Cardiac muscle cell (in vitro differentiated cells and primary cell): ENCODE data around the gene SBDS. TPM values are rescaled to one million over a fixed set of nuclear protein-coding genes. Genes with fewer than 3 reads are reported as not detected.

Experiments used
- DNase-seq, 2 donors: peaks; one replicate each; pipeline versions ENCODE4 v3.0.0 to v3.0.0-alpha.2; 2010 to 2017; ENCODE audit warnings: low read depth in 1 of 2, low spot score in 1 of 2
- H3K27ac ChIP-seq: fragments of 200-600 bp; sonication (generic); 2 replicates; pipeline ENCODE4 v1.5.1; 2016
- H3K27me3 ChIP-seq: fragments of 200-600 bp; sonication (generic); 2 replicates; pipeline ENCODE4 v1.6.0; 2016; ENCODE audit warnings: control low read depth
- H3K36me3 ChIP-seq: fragments of 200-600 bp; sonication (generic); 2 replicates; pipeline ENCODE4 v1.5.1; 2016; ENCODE audit warnings: control low read depth
- H3K4me1 ChIP-seq: fragments of 200-600 bp; sonication (generic); 2 replicates; pipeline ENCODE4 v1.8.1; 2017; ENCODE audit warnings: low read depth, mild to moderate bottlenecking, mixed run types
- H3K4me3 ChIP-seq: fragments of 200-600 bp; sonication (generic); 2 replicates; pipeline ENCODE4 v1.5.1; 2016; ENCODE audit warnings: mild to moderate bottlenecking
- H3K9me3 ChIP-seq: fragments of 200-600 bp; sonication (generic); 2 replicates; pipeline ENCODE4 v1.5.1; 2017; ENCODE audit warnings: low read depth, mild to moderate bottlenecking, control low read depth
- polyA plus RNA-seq: library from polyadenylated mRNA; unstranded; fragments of >200 nt; fragmentation: Nextera tagmentation; extraction: Ambion mirVana; gene quantifications from 2 replicates; pipeline ENCODE4 v1.2.1, GENCODE V29; 2016
- total RNA-seq: library from RNA; depleted of rRNA; stranded (reverse); fragments of >200 nt; gene quantifications from 2 replicates; pipeline ENCODE4 v1.2.3, GENCODE V29; 2016
- TF ChIP-seq, protein P1 (sequence below): IDR thresholded peaks from 2 replicates; pipeline ENCODE4 v1.5.1; 2012; ENCODE audit warnings: low read depth, mild to moderate bottlenecking, low read length

Gene SBDS
- total and polyA plus RNA-seq, 2 experiments from 2014 or later, result 25.2 to 54.3 TPM

DNA sequence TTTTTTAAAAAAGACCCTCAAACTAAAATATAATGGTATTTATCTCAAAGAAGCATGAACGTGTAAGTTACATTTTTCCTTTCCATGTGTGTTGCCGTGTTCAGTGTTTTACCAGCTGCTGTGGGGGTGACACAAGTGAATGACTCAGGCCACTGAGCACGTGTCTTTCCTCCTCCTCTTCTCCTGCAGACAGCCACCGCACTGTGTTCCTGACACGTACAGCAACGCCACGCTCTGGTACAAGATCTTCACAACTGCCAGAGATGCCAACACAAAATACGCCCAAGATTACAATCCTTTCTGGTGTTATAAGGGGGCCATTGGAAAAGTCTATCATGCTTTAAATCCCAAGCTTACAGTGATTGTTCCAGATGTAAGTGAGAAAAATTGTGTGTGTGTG, 44.6 kb downstream of the SBDS start:
- Histone ChIP-seq H3K9me3 (no peaks in the 10 kb centered on the region), H3K4me1 (no peaks in the 10 kb centered on the region), H3K4me3 (no peak overlapping the region), H3K27ac (no peak overlapping the region), H3K27me3 (no peaks in the 10 kb centered on the region), H3K36me3 (peaks cover 47% of the 10 kb centered on the region)
- TF ChIP-seq, protein P1, sequence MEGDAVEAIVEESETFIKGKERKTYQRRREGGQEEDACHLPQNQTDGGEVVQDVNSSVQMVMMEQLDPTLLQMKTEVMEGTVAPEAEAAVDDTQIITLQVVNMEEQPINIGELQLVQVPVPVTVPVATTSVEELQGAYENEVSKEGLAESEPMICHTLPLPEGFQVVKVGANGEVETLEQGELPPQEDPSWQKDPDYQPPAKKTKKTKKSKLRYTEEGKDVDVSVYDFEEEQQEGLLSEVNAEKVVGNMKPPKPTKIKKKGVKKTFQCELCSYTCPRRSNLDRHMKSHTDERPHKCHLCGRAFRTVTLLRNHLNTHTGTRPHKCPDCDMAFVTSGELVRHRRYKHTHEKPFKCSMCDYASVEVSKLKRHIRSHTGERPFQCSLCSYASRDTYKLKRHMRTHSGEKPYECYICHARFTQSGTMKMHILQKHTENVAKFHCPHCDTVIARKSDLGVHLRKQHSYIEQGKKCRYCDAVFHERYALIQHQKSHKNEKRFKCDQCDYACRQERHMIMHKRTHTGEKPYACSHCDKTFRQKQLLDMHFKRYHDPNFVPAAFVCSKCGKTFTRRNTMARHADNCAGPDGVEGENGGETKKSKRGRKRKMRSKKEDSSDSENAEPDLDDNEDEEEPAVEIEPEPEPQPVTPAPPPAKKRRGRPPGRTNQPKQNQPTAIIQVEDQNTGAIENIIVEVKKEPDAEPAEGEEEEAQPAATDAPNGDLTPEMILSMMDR, result no peak
- peak in 1 of 2 donors; percentile 12 for DNase-seq

DNA sequence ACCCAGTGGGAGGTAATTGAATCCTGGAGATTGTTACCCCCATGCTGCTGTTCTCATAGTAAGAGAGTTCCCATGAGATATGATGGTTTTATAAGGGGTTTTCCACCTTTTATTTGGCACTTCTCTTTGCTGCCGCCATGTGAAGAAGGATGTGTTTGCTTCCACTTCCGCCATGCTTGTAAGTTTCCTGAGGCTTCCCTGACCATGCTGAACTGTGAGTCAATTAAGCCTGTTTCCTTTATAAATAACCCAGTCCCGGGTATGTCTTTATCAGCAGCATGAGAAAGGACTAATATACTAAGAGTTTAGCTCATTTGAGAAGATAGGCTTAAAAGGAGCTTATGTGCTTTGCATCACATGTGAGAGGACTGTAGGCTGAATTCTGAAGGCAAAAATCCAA, 45.1 kb downstream of the SBDS start:
- Histone ChIP-seq H3K4me3 (no peak overlapping the region), H3K9me3 (no peaks in the 10 kb centered on the region), H3K36me3 (peaks cover 47% of the 10 kb centered on the region), H3K27me3 (no peaks in the 10 kb centered on the region), H3K4me1 (no peaks in the 10 kb centered on the region), H3K27ac (no peak overlapping the region)
- DNase-seq, result no peak
- TF ChIP-seq, protein P1, result no peak

DNA sequence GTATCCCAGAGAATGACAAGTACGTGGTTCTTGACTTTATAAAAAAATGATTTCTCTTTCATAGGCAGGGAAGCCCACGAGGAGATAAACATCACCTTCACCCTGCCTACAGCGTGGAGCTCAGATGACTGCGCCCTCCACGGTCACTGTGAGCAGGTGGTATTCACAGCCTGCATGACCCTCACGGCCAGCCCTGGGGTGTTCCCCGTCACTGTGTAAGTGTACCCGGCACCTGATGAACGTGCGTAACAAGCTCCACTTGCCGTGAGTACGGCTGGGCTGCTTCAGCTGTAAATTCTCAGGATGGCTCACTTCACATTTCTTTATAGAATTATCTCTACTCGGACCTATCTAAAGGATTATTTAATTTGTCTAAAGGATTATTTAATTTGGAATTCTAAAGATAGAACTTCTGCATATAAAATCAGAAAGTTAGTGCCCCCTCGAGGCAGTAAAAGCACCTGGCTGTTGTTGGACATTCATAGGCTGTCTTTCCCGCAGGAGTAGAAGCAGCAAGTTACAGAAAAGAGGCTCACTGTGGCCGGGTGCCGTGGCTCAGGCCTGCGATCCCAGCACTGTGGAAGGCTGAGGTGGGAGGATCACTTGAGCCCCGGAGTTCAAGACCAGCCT, 46.8 kb downstream of the SBDS start:
- TF ChIP-seq, protein P1, result no peak
- Histone ChIP-seq H3K27me3 (no peaks in the 10 kb centered on the region), H3K4me1 (no peaks in the 10 kb centered on the region), H3K27ac (no peak overlapping the region), H3K36me3 (peaks cover 43% of the 10 kb centered on the region), H3K4me3 (no peak overlapping the region), H3K9me3 (no peaks in the 10 kb centered on the region)
- DNase-seq, result no peak

DNA sequence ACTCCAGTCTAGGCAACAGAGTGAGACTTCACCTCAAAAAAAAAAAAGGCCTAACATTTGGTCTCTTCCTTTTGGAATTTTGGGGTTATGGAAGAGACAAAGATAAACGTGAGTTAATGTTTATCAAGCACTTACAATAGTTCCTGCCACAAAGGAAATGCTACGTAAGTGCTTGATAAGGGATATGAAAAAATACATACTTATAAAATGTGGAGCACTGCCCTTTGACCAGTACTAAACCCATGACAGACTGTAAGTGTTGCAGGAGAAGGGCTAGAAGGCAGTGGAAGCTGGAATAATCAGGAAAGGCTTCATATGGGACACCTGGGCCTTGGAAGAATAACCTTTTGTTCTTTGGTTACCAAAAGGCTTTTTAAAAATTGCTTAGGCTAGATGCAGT, 48.8 kb downstream of the SBDS start:
- Histone ChIP-seq H3K4me3 (no peak overlapping the region), H3K36me3 (peaks cover 57% of the 10 kb centered on the region), H3K9me3 (no peaks in the 10 kb centered on the region), H3K27ac (no peak overlapping the region), H3K4me1 (no peaks in the 10 kb centered on the region), H3K27me3 (no peaks in the 10 kb centered on the region)
- peak in 1 of 2 donors; percentile 77 for DNase-seq
- TF ChIP-seq, protein P1, result no peak

DNA sequence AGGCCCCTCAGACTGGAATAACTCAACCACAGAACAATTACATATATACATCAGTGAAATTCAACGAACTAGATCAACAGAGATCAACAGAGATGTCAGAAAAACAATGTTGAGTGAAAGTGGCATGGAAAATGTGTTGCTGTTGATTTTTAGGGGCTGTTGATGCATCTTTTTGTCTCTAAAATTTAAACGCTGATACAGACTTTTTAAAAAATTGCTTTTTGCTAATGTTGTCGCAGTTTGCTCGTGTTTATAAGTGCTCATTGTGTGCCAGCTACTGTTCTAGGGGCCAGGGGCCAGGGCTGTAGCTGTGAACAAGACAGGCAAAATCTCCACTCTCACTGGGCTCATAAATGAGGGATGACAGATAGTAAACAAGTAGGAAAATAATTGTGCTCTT, 56.1 kb downstream of the SBDS start:
- TF ChIP-seq, protein P1, result no peak
- Histone ChIP-seq H3K4me3 (no peak overlapping the region), H3K27ac (no peak overlapping the region), H3K27me3 (no peaks in the 10 kb centered on the region), H3K9me3 (no peaks in the 10 kb centered on the region), H3K36me3 (peaks cover 20% of the 10 kb centered on the region), H3K4me1 (no peaks in the 10 kb centered on the region)
- DNase-seq, result no peak
